Gastroesophageal sphincter (tissue), 3 donors: ENCODE measurements around the gene FOXE3.
"Not testable (repeated sequence)": the region's sequence is repeated elsewhere in the genome, so short reads cannot be mapped to it uniquely, and the experiment has no call there.

Experiments
- CTCF ChIP-seq, 4 experiments: fragments of 200-600 bp in 2 of 4; fragments of 450-650 bp in 2 of 4; sonication (generic) in 1 of 4; IDR thresholded peaks; one replicate each; pipeline ENCODE4 v1.5.1; 2017 to 2019; ENCODE audit warnings: antibody characterized with exemption in 4 of 4, mild to moderate bottlenecking in 2 of 4, moderate library complexity in 2 of 4
- POLR2AphosphoS5 ChIP-seq: sonication (generic); formaldehyde crosslinking; IDR thresholded peaks from one replicate; pipeline ENCODE4 v1.6.1; 2017; ENCODE audit warnings: antibody characterized with exemption

GRCh38 chr1:47453910-47454309 is 37.8 kb downstream of the FOXE3 start:
- TF ChIP-seq CTCF (IDR thresholded peaks at IDR 0.05); POLR2AphosphoS5: not testable (repeated sequence)
